PC-9 (cell line): ENCODE data around the gene RBX1.

Source experiments
- EZH2 ChIP-seq: fragments of 200-600 bp; sonication (generic); IDR thresholded peaks from 2 replicates; pipeline ENCODE4 v1.8.0; 2017; ENCODE audit warnings: antibody characterized with exemption, low read depth
- TF ChIP-seq, protein P1 (sequence below): fragments of 200-600 bp; sonication (generic); conservative IDR thresholded peaks from 2 replicates; pipeline ENCODE4 v1.6.1; 2017; ENCODE audit warnings: mixed run types, antibody characterized with exemption, mild to moderate bottlenecking, moderate library complexity

DNA sequence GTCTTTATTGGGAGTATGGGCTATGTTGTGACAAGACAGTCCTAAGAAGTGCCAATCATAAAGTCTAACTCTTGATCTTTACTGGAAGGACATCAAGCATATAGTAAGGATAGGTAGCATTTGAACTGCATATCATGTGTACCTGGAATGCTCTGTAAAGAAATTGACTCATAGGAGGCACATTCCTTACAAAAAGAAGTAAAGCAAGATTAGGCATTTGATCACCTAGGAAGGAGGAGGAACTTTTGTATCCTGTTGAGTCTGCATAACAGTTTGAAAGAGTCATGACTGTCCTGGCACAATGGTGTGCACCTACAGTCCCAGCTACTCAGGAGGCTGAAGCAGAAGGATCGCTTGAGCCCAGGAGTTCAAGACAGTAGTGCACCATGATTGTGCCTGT lies 47.1 kb upstream of the RBX1 start:
- TF ChIP-seq, protein P1, sequence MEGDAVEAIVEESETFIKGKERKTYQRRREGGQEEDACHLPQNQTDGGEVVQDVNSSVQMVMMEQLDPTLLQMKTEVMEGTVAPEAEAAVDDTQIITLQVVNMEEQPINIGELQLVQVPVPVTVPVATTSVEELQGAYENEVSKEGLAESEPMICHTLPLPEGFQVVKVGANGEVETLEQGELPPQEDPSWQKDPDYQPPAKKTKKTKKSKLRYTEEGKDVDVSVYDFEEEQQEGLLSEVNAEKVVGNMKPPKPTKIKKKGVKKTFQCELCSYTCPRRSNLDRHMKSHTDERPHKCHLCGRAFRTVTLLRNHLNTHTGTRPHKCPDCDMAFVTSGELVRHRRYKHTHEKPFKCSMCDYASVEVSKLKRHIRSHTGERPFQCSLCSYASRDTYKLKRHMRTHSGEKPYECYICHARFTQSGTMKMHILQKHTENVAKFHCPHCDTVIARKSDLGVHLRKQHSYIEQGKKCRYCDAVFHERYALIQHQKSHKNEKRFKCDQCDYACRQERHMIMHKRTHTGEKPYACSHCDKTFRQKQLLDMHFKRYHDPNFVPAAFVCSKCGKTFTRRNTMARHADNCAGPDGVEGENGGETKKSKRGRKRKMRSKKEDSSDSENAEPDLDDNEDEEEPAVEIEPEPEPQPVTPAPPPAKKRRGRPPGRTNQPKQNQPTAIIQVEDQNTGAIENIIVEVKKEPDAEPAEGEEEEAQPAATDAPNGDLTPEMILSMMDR = no peak
- no peak for TF ChIP-seq EZH2
